HG03108 (cell line): ENCODE results near the gene RNF214.
"Not testable (repeated sequence)": the region's sequence is repeated elsewhere in the genome, so short reads cannot be mapped to it uniquely, and the experiment has no call there.

Experiments
- ATAC-seq: cut with Tn5 transposase; IDR thresholded peaks from one replicate; pipeline ENCODE4 v1.9.1; 2021; ENCODE audit warnings: moderate library complexity; ENCODE audit not compliant: unreplicated experiment

Gene RNF214

DNA sequence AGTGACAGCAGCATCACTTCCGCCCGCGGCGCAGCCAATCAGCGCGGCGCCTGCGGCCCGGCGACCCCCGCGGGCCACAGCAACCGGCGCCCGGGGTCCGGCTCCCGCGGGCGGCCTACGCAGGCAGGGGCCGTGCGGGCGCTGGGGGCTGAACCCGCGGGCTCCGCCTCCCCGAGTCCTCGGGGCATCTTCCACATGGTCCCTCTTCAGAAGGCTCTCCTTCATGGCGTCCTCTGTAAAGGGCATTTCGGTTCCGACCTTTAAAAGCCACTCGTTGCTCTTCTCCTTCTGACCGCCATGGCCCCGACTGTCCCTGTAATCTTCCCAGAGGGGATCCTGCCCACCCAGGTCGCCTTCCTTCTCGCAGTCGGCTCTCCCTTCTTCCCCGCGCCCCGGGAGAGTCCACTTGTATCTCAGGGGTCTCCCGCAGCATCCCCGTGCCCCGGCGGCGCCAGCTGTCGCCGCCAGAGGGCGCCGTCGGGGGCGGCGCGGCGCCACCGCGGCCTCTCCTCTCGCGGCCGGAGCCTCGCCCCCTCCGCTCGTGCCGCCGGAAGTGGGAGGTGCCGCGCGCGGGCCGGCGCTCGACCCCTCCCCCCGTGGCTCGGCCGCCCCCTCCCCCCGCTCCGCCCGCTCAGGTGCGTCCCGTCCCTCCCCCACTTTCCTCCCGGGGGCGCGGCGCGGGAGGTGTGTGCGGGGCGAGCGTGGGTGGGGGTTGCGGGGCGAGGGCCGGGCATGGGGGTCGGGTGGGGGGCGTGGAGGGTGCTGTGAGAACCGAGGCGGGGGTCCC, at the start of gene RNF214:
Gene RNF214, plus strand, starts transcription at position 580 of the 787 bp plus-strand sequence. CDS start 1,602 bp downstream, outside the sequence.
- ATAC-seq = peak; percentile 60

DNA sequence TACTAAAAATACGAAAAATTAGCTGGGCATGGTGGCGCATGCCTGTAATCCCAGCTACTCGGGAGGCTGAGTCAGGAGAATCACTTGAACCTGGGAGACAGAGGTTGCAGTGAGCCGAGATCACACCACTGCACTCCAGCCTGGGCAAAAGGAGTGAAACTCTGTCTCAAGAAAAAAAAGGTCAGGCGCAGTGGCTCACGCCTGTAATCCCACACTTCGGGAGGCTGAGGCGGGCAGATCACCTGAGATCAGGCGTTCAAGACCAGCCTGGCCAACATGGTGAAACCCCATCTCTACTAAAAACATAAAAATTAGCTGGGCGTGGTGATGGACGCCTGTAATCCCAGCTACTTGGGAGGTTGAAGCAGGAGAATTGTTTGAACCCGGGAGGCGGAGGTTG, 49.3 kb upstream of the RNF214 start:
- not testable (repeated sequence) for ATAC-seq

DNA sequence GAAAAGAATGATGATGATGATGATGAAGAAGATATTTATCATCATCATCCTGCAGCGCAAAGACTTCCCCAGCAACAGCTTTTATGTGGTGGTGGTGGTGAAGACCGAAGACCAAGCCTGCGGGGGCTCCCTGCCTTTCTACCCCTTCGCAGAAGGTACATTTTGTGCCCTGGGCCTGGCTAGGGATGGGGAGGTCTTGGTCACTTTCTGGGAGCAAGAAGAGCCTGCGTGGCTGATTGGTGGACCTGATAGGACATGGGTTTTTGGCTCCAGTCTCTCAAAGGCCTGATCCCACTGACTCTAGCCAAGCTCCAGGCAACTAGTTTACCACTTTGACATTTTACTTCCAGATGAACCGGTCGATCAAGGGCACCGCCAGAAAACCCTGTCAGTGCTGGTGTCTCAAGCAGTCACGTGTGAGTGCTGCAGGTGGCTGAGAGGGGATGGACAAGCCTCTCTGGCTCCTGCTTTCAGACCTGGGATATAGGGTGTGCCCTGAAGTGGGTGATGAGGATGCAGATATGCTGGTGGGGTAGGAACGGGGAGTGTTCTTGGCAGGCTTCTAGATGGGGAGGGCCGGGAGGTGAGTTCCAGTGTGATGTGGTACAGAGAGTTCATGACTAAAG, 48.6 kb upstream of the RNF214 start:
- no peak for ATAC-seq

DNA sequence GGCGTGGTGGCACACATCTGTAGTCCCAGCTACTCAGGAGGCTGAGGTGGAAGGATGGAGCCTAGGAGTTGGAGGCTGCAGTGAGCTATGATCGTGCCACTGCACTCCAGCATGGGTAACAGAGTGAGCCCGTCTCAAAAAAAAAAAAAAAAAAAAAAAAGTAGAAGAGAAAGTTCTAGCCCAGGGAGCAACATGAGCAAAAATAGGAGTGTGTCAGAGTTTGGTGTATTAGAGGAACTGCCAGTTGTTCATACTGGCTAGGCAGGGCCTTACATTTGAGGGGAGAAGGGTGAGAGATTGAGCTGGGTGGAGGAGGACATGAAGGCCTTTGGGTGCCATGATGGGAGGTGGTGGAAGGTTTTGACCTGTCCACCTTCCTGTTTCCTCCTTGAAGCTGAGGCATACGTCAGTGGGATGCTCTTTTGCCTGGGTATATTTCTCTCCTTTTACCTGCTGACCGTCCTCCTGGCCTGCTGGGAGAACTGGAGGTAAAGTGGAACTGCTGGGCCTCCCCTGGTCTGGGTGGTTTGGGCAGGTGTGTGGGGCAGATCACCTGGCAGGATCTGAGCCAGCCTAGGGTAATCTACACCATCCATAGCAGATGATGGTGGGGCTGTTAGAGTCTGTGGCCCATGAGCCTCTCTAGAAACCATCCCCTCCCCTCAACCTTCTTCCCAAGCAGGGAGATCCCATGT, 46.6 kb upstream of the RNF214 start:
- ATAC-seq = no peak

DNA sequence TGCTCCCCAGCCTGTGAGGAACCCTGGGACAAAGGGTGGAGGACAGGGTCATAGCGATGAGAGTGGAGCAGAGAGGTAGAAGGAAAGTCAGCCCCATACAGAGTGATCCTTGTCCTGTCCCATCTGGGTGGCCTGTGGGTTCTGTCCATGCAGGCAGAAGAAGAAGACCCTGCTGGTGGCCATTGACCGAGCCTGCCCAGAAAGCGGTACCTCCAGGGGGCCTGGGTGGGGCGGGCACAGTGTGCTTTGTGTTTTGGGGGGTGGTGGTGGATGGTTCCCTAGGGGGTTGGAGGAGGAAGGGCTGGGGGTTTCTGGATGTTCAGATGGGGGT, 46.1 kb upstream of the RNF214 start:
- ATAC-seq = no peak

DNA sequence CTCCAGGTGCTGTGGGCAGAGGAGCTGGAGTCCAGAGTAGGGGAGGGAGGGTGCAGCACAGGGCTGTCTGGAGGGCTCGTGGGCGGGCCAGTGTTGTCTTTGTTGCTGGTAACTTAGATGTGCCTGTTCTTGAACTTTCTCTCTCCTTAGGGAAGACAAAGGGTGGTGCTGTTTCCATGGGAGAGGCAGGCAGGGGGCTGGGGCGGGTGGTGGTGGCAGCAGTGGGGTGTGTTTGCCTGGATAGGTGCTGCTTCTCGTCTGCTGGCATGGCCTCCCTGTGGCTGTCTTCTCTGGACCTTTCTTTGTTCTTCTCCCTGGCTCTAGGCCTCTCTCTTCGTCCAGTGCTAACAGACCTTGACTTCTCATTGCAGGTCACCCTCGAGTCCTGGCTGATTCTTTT, 45.5 kb upstream of the RNF214 start:
- no peak for ATAC-seq

DNA sequence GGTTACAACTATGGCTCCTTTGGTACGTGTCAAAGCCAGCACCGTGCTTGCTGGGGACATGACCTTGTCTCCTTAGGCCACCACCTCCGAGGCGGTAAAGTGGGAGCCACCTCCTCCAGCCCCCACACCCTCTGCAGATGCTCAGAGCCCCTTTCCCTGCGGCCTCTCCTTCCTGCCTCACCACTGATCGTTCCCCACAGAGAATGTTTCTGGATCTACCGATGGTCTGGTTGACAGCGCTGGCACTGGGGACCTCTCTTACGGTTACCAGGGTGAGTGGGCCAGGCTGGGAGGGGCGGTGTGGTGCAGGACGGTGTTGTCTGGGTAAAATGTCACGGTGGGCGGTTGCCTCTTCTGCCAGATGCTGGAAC, 45.1 kb upstream of the RNF214 start:
- ATAC-seq = no peak

DNA sequence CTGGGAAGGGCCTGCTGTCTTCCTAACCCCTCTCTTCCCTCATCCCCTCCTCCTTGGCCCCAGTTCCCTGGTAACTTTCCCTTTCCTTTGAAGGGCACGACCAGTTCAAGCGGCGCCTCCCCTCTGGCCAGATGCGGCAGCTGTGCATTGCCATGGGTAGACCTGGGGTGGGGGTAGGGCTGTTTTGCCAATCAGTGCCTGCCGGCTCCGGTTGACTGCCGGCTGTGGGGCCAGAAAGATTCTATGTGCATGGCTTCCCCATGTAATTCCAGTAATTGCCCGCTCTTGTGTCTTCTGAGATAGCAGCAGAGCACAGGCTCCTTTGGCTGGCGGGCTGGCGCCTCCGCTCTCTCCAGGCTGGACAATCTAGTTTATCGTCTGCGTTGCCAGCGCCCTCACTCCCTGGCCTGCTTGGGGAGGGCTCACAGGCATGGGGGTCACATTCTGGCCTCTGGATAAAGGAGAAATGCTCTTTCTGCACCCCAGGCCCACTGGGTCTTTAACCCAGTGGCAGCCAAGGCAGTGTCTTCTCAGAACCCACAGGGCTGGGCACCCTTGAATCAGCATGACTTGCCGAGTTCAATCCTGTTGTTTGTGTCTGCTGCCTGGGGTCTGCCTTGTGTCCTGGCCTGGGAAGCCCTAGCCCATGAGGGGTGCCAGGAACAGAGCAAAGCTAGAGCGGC, 44.5 kb upstream of the RNF214 start:
- no peak for ATAC-seq

DNA sequence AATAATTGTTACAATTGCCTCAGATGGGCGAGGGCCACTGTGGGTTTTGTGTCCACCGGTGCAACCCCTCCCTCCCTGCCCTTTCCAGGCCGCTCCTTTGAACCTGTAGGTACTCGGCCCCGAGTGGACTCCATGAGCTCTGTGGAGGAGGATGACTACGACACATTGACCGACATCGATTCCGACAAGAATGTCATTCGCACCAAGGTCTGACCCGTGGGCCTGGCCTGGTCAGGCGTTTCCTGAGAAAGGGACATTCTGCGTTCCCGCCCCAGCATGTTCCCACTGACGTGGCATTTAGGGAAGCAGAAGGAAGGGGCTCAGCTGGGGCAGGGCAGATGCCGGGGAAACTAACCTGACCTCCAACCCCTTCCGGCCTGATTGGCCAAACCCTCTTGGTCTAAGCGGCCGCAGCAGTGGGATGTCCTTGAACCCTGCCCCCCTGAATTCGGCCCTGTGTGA, 43.8 kb upstream of the RNF214 start:
- no peak for ATAC-seq

DNA sequence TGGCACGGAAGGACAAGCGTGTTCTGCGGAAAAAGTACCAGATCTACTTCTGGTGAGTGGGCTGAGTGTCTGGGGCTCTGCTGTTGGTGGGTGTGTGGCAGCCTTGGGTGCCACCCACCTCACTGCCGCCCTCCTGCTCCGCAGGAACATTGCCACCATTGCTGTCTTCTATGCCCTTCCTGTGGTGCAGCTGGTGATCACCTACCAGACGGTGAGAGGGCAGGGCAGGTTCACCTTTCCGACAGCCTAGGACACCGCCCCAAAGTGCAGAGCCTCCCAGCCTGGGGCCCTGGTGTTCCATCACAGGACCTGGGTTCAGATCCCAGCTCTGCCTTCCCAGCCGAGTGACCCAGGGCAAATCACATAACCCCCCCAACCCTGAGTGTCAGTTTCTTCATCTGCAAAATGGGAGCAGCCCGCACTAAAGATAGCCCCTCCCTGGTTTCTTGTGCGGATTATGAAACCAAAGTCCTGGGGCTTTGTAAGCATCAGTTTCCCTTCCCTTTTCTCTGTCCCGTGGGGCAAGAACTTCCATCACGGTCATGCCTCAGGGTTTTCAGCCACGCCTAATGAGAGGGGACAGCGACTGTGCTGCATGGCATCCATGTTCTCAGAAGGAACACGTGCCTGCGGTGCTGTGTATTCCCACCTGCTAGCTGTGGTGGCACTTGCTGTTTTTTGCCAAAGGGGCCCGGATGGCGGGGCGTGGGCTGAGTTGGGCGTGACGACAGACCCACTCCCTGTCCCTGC, 43.1 kb upstream of the RNF214 start:
- ATAC-seq = peak; percentile 62

DNA sequence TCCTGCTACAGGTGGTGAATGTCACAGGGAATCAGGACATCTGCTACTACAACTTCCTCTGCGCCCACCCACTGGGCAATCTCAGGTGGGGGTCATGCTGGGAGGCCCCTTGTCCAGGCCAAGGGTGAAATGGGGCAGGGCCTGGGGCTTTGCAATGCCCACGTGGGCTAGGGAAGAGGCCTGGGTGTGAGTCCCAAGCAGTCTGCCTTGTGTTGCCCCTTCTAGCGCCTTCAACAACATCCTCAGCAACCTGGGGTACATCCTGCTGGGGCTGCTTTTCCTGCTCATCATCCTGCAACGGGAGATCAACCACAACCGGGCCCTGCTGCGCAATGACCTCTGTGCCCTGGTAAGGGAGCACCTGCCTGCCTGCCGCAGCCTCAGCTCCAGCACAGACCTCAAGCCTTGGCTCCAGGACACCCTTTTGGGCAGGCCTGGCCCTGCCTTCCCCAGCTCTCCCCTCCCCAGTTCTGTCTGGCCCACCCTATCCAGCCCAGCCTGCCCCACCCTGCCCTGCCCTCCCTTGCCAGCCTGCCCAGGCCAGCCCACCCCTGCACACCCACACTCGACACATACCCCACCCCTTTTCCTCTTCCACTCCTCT, 42.4 kb upstream of the RNF214 start:
- ATAC-seq = no peak

DNA sequence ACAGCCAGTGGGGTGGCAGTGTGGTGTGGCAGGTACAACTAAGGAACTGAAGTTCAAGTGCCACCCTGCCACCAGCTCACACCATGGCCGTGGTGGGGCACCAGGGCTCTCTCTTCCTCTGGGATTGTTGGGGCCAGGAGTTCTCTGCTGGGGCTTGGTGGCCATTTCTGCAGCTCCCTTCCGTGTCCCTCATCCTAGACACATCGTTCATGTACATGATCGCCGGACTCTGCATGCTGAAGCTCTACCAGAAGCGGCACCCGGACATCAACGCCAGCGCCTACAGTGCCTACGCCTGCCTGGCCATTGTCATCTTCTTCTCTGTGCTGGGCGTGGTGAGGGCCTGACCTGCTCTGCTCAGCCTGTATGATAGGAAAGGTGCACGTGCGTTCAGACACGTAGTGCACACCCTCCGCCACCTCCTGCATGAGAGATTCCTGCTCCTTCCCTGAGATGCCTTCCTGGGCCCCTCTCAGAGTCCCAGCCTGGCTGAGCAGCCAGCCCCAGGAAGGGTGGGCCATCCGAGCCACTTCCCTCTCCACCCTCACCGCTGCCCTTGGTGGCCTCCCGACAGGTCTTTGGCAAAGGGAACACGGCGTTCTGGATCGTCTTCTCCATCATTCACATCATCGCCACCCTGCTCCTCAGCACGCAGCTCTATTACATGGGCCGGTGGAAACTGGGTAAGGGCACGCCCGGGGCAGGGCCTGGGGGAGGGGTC, 40.6 kb upstream of the RNF214 start:
- ATAC-seq = no peak

DNA sequence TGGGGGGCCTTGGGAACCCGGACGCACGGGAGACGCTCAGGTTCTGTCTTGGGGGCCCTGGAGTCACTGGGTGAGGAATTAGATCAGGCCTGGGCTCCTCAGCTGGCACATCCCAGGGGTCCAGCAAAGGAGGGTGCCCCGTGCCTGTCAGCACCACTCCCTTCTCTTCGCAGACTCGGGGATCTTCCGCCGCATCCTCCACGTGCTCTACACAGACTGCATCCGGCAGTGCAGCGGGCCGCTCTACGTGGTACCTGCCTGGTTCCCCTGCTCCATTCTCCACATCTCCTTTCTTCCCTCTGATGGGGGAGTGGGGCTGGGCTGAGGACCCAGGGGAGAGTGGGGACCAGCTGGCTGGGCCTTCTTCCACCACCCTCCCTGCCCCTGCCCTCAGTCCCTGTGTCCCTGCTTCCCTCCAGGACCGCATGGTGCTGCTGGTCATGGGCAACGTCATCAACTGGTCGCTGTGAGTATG, 40.0 kb upstream of the RNF214 start:
- ATAC-seq = no peak

DNA sequence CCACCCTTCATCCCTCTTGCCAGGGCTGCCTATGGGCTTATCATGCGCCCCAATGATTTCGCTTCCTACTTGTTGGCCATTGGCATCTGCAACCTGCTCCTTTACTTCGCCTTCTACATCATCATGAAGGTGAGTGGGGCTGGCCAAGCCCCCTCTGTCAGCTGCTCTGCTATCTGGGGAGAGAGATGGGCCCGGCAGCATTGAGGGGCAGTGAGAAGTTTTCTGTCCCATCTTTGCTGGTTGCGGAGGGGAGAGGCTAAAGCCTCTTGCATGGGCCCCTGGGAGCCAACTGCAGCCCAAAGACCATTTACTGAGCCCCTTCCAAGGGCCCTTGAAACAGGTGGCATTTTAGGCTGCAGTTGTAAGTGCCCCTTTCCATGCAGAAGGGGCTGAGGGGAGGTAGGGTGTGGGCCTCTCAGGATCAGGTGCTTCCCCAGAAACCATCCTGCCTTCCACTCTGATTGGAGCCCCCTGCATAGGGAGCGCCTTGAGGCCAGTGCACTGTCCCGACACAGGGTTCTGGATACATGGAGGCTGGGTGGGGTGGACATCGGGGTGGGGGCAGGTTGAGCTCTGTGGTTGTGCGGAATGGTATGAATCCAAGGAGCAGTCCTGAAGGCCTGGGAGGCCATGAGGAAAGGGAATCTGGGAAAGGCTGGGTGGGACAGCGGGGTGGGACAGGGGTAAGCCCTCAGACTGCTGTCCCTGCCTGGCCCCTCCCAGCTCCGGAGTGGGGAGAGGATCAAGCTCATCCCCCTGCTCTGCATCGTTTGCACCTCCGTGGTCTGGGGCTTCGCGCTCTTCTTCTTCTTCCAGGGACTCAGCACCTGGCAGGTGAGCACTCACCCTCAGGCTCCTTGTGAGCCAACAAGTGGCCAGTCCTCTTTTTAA, 39.1 kb upstream of the RNF214 start:
- ATAC-seq = no peak

DNA sequence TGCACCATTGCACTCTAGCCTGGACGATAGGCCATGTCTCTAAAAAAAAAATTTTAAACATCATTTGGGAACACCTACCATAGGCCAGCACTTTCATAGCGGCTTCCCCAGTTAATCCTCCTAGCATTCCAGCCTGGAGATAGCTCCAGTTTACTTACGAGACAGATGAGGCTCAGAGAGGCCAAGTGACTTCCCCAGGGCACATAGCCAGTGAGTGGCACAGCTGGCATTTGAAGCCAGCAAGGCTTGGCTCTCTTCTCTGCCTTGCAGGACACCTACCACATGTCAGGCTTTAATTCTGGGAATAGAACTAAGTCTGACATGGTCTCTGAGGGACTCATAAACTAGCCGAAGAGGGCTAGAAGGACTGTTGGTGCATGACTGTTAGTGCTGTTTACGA, 38.2 kb upstream of the RNF214 start:
- ATAC-seq = no peak

DNA sequence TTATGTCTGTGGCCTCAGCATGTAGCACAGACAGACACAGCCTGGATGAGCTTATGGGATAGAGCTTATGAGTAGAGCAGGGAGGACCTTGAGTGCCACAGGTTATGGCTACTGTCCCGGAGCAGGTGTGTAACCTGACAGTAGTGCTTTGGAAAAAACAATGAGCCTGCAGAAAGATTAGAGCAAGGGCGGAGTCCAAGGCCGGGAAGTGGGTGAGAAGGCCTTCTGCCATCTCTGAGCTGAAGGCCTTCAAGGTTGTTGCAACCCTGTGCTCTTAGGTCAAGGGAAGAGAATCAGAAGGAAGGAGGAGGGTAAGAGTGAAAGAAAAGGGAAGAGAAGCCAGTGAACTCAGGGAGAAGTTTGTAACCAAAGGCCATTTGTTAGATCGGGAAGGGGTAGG, 37.2 kb upstream of the RNF214 start:
- ATAC-seq = no peak

DNA sequence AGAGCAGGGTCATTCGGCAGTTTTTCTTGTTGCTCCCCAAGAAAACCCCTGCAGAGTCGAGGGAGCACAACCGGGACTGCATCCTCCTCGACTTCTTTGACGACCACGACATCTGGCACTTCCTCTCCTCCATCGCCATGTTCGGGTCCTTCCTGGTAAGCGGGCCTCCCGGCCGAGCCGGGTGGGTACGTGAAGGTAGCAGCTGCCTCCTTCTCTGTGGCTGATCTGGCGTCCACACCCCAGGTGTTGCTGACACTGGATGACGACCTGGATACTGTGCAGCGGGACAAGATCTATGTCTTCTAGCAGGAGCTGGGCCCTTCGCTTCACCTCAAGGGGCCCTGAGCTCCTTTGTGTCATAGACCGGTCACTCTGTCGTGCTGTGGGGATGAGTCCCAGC, 36.7 kb upstream of the RNF214 start:
- ATAC-seq = no peak

DNA sequence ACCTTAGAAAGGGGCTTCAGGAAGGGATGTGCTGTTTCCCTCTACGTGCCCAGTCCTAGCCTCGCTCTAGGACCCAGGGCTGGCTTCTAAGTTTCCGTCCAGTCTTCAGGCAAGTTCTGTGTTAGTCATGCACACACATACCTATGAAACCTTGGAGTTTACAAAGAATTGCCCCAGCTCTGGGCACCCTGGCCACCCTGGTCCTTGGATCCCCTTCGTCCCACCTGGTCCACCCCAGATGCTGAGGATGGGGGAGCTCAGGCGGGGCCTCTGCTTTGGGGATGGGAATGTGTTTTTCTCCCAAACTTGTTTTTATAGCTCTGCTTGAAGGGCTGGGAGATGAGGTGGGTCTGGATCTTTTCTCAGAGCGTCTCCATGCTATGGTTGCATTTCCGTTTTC, 35.5 kb upstream of the RNF214 start:
- ATAC-seq = no peak
